WI38 (cell line): ENCODE measurements around the gene HSD17B13.

Source experiments
- H3K4me3 ChIP-seq: 2 replicates; pipeline ENCODE4 v1.5.1; 2011; ENCODE audit warnings: low read depth, mild to moderate bottlenecking, control low read depth, low read length
- TF ChIP-seq, protein P1 (sequence below): IDR thresholded peaks from 2 replicates; pipeline ENCODE4 v1.5.1; 2012; ENCODE audit warnings: low read depth, mild to moderate bottlenecking, control low read depth, low read length

Gene HSD17B13

GRCh38 chr4:87266986-87267385 is 55.7 kb downstream of the HSD17B13 start:
- TF ChIP-seq, protein P1, sequence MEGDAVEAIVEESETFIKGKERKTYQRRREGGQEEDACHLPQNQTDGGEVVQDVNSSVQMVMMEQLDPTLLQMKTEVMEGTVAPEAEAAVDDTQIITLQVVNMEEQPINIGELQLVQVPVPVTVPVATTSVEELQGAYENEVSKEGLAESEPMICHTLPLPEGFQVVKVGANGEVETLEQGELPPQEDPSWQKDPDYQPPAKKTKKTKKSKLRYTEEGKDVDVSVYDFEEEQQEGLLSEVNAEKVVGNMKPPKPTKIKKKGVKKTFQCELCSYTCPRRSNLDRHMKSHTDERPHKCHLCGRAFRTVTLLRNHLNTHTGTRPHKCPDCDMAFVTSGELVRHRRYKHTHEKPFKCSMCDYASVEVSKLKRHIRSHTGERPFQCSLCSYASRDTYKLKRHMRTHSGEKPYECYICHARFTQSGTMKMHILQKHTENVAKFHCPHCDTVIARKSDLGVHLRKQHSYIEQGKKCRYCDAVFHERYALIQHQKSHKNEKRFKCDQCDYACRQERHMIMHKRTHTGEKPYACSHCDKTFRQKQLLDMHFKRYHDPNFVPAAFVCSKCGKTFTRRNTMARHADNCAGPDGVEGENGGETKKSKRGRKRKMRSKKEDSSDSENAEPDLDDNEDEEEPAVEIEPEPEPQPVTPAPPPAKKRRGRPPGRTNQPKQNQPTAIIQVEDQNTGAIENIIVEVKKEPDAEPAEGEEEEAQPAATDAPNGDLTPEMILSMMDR, result no peak
- no peak overlapping the region for H3K4me3 ChIP-seq

DNA sequence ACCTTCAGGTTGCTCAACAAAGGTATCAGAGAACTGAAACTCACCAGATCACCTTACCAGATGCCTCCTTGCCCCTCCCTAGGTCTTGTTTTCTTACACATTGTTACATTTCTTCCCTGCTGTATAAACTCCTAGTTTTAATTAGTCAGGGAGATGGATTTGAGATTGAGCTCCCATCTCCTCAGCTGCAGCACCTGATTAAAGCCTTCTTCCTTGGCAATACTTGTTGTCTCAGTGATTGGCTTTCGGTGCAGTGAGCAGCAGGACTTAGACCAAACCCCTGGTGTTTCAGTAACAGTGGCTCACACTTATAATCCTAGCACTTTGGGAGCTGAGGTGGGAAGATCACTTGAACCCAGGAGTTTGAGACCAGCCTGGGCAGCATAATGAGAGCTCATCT is 59.8 kb downstream of the HSD17B13 start:
- TF ChIP-seq, protein P1, result no peak
- no peak overlapping the region for H3K4me3 ChIP-seq

- H3K4me3 ChIP-seq, result no peak overlapping the region
- TF ChIP-seq, protein P1, result no peak
These were observed 62.2 kb downstream of the HSD17B13 start for GRCh38 chr4:87260477-87260876.

DNA sequence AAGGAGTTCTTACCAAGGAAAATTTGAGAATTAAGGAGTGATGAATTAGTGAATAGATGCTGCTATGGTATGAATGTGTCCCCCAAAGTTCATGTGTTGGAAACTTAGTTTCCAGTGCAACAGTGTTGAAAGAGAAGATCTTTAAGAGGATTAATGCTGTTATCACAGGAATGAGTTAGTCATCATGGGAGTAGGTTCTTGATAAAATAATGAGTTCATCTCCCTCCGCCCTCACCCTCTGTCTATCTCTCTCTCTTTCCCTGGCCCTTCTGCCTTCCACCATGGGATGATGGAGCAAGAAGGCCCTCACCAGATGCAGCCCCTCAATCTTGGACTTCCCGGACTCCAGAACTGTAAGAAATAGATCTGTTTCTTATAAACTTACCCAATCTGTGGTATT is 64.0 kb downstream of the HSD17B13 start:
- H3K4me3 ChIP-seq, result no peak overlapping the region
- TF ChIP-seq, protein P1, result no peak

DNA sequence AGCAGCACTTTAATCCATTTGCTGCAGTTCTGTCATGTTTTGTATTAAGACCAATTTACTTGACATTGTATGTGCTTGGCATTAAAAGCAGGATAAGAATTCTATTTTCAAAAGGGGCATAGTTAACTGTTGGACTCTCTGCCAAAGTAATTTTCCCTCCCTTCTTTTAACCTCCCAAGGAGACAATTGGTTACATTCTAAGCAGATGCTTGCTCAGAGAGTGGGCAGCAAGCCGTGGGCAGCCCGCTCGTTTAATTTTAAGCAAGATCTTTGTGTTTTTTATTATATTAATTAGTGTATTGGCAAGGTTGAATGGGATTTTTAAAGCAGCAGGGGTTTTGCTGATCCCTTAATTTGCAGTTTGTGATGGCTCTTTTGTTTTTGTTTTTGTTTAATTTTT is 65.2 kb downstream of the HSD17B13 start:
- no peak overlapping the region for H3K4me3 ChIP-seq
- TF ChIP-seq, protein P1, result no peak

- H3K4me3 ChIP-seq, result no peak overlapping the region
- TF ChIP-seq, protein P1, result no peak
These were observed 66.9 kb downstream of the HSD17B13 start for GRCh38 chr4:87255755-87256154.
